ENCODE results near the gene UIMC1. TPM values are rescaled to one million over a fixed set of nuclear protein-coding genes. Genes with fewer than 3 reads are reported as not detected.
A peak's percentile ranks its signal among the peaks of the same experiment; 100 is the strongest.

The UIMC1 gene
- total RNA-seq, 2 donors from 2014 or later = 19.1 to 27.2 TPM

DNA sequence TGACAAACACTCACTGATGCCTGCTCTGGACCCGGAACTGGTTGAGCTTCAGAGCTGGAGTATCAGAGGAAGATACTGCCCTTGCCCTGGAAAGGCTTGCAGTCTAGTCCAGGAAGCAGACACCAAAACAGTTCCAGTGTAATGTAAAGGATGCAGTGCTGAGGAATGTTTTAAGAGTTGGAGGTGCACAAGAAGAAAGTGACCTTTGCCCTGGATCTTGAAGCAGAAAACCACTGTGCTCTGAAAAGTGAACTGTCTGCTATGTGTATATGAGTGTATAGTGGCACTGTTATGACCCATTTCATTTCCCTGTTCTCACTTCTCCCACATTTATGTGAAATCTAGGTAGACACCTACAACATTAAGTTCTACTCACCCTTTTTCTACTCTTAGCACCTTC lies 18.0 kb upstream of the UIMC1 start:
- ATAC-seq (no peak), DNase-seq (no peak)
- no peaks in the 10 kb centered on the region for H3K36me3 ChIP-seq (replicated peaks in 1 of 2; ENCODE audit: insufficient read depth in 1 of 2, low read depth in 2 of 2)
- TF ChIP-seq POLR2A (IDR thresholded peaks at IDR 0.05) = no peak
- TF ChIP-seq, protein P1, sequence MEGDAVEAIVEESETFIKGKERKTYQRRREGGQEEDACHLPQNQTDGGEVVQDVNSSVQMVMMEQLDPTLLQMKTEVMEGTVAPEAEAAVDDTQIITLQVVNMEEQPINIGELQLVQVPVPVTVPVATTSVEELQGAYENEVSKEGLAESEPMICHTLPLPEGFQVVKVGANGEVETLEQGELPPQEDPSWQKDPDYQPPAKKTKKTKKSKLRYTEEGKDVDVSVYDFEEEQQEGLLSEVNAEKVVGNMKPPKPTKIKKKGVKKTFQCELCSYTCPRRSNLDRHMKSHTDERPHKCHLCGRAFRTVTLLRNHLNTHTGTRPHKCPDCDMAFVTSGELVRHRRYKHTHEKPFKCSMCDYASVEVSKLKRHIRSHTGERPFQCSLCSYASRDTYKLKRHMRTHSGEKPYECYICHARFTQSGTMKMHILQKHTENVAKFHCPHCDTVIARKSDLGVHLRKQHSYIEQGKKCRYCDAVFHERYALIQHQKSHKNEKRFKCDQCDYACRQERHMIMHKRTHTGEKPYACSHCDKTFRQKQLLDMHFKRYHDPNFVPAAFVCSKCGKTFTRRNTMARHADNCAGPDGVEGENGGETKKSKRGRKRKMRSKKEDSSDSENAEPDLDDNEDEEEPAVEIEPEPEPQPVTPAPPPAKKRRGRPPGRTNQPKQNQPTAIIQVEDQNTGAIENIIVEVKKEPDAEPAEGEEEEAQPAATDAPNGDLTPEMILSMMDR (IDR thresholded peaks at IDR 0.05) = no peak
- no peaks in the 10 kb centered on the region for H3K9me3 ChIP-seq
- intact Hi-C loops (cut with DNase I) = no loop called here
- H3K27me3 ChIP-seq = no peaks in the 10 kb centered on the region
- H3K4me3 ChIP-seq = no peak overlapping the region
- WGBS, 2 donors = 85 to 100% methylated on average over 1 of the region's 1 CpG
- peaks cover 23% of the 10 kb centered on the region for H3K4me1 ChIP-seq
- no peak overlapping the region for H3K27ac ChIP-seq

DNA sequence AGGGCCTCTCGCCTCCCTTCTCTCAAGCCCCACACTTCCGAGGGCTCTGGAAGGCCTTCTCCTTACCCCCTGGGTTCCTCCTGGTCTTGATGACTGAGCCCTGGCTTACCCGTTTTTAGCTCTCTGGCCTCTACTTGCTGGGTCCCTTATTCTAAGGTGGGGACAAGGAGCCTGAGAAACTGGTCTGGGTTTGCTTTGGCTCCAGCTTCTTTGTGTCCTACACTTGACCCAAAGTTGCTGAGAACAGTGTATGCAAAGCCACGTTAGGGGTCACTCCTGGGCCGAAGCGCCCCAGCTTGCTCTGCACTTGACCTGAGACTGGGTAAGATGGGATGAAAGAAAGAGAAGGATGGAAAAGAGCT lies 16.7 kb upstream of the UIMC1 start:
- ATAC-seq = no peak
- Histone ChIP-seq H3K27me3 (no peaks in the 10 kb centered on the region), H3K27ac (peak overlapping the region in 3 of 4 donors; percentile 69 to 76 (median 74)), H3K4me1 (peaks cover 23% of the 10 kb centered on the region), H3K9me3 (no peaks in the 10 kb centered on the region), H3K36me3 (replicated peaks in 1 of 2; ENCODE audit: insufficient read depth in 1 of 2, low read depth in 2 of 2) (no peaks in the 10 kb centered on the region), H3K4me3 (peak overlapping the region; percentile 44 to 72)
- no peak for DNase-seq
- intact Hi-C loops (cut with DNase I) = no loop called here
- TF ChIP-seq, protein P1 (IDR thresholded peaks at IDR 0.05) = no peak
- no peak for TF ChIP-seq POLR2A (IDR thresholded peaks at IDR 0.05)
- 14 to 21% methylated on average over 6 of the region's 6 CpGs for WGBS, 2 donors

DNA sequence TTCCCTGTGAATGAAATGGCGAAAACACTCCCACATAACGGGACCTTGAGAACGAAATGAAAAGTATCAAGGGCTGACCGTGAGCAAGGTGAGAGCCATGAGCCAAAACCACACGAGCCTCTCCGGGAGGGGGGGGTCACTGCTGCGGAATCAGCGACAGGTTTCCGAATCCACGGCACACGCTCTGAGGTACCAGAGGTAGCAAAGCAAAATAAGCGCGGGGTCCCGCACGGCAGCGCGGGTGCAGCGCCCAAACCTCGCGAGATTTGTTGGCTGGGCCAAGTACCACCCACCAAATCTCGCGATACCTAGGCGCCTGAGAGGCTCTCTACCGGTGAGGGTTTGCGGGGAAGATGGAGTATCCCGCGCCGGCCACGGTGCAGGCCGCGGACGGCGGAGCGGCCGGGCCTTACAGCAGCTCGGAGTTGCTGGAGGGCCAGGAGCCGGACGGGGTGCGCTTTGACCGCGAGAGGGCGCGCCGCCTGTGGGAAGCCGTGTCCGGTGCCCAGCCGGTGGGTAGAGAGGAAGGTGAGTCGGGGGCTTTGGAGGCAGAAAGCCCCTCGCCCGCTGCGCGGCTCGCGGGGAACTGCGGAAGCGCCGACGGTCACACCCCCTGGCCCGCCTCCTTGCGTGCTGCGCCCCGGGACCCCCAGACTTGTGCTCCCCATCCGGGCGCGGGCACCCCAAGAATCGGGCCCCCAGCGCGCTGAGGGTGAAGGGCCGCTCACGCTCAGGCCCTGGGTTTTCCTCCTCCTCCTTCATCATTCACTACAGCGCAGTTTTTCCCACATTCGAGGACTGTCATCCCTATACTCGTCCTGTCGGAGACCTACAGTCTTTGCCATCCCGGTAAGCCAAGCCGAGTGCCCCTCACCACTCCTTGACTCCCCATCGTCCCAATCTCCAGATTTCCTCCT lies 16.1 kb upstream of the UIMC1 start, which contains the start of gene ZNF346:
TSS of gene ZNF346 (plus strand) at position 311 of the 917 bp plus-strand sequence. CDS start at position 354, 43 bp downstream.
- peak; percentile 47 to 77 (median 77) for TF ChIP-seq POLR2A (IDR thresholded peaks at IDR 0.05)
- TF ChIP-seq, protein P1 (IDR thresholded peaks at IDR 0.05) = peak; percentile 22 to 62 (median 56)
- Histone ChIP-seq H3K36me3 (replicated peaks in 1 of 2; ENCODE audit: insufficient read depth in 1 of 2, low read depth in 2 of 2) (no peaks in the 10 kb centered on the region), H3K9me3 (no peaks in the 10 kb centered on the region), H3K4me3 (peak within 1 kb of the TSS; percentile 44 to 72), H3K27me3 (no peaks in the 10 kb centered on the region), H3K27ac (peak within 1 kb of the TSS; percentile 42 to 76 (median 72)), H3K4me1 (peaks cover 23% of the 10 kb centered on the region)
- intact Hi-C loops (cut with DNase I) = no loop called here
- WGBS, 2 donors = 0 to 1% methylated on average over 23 to 75 of the region's 77 CpGs
- ATAC-seq (peak; percentile 97), DNase-seq (peak; percentile 92 to 96 (median 94))

DNA sequence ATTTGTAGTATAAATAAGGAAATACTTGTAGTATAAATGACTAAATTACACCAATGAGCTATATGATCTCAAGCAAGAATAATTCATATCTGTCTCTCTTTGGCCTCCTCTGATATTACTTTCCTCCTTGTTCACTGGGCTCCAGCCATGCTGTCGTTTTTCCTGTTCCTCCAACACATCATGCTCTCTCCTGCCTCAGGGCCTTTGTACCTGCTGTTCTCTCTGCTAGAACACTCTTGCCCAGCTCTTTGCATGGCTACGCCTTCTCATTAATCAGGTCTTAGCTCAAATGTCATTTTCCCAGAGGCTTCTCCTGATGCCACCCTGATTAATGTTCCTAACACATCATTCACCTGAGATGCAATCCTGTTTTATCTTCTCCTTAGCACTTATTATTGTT lies 13.5 kb upstream of the UIMC1 start:
- no peak overlapping the region for H3K27ac ChIP-seq
- 91 to 92% methylated on average over 2 of the region's 2 CpGs for WGBS, 2 donors

More for the DNA sequence above, 13.5 kb upstream of the UIMC1 start:
- Histone ChIP-seq H3K36me3 (replicated peaks in 1 of 2; ENCODE audit: insufficient read depth in 1 of 2, low read depth in 2 of 2) (no peaks in the 10 kb centered on the region), H3K27me3 (no peaks in the 10 kb centered on the region), H3K4me3 (no peak overlapping the region), H3K9me3 (no peaks in the 10 kb centered on the region), H3K4me1 (peaks cover 23% of the 10 kb centered on the region)
- intact Hi-C loops (cut with DNase I) = no loop called here
- TF ChIP-seq, protein P1 (IDR thresholded peaks at IDR 0.05) = no peak
- TF ChIP-seq POLR2A (IDR thresholded peaks at IDR 0.05) = no peak
- DNase-seq (no peak), ATAC-seq (no peak)
